C4-2B (cell line): ENCODE measurements around the gene CD34.

ENCODE experiments used
- CTCF ChIP-seq: fragments of 450-650 bp; conservative IDR thresholded peaks from 2 replicates; pipeline ENCODE4 v1.5.1; 2017; ENCODE audit warnings: mild to moderate bottlenecking
- ZFX ChIP-seq: fragments of 450-650 bp; IDR thresholded peaks from 2 replicates; pipeline ENCODE4 v1.6.1; 2017

GRCh38 chr1:207831517-207832327 lies 79.2 kb downstream of the CD34 start:
- TF ChIP-seq CTCF (no peak), ZFX (no peak)
